Keratinocyte (primary cell): Measurements from ENCODE around the gene ZNRF1. TPM values are rescaled to one million over a fixed set of nuclear protein-coding genes. Genes with fewer than 3 reads are reported as not detected.

Source experiments
- DNase-seq: peaks from one replicate; pipeline ENCODE4 v3.0.0-alpha.2; 2011; ENCODE audit warnings: low read depth, missing footprints, low spot score
- FAIRE-seq: peaks from 2 replicates; lab custom pipeline; 2011; peaks lifted over from hg19 to GRCh38; lab: Jason Lieb, UNC
- H2AFZ ChIP-seq: 2 replicates; pipeline ENCODE4 v1.6.0; 2012; ENCODE audit warnings: low read length, control low read depth, inconsistent platforms; ENCODE audit not compliant: control insufficient read depth
- H3K27ac ChIP-seq: 2 replicates; pipeline ENCODE4 v1.5.1; 2011; ENCODE audit warnings: low read length; ENCODE audit not compliant: control insufficient read depth, insufficient read depth
- H3K27me3 ChIP-seq: 3 replicates; pipeline ENCODE4 v1.6.0; 2011; ENCODE audit warnings: low read length; ENCODE audit not compliant: control insufficient read depth, insufficient read depth; ENCODE audit errors: extremely low read depth
- H3K36me3 ChIP-seq, 2 experiments: 2 replicates in 1 of 2; 3 replicates in 1 of 2; pipeline ENCODE4 v1.5.1; 2011; ENCODE audit warnings: low read length in 2 of 2, mild to moderate bottlenecking in 1 of 2; ENCODE audit not compliant: control insufficient read depth in 2 of 2, insufficient read depth in 2 of 2; ENCODE audit errors: extremely low read depth in 1 of 2
- H3K4me1 ChIP-seq: 3 replicates; pipeline ENCODE4 v1.5.1; 2011; ENCODE audit warnings: low read length; ENCODE audit not compliant: control insufficient read depth, insufficient read depth; ENCODE audit errors: extremely low read depth
- H3K4me2 ChIP-seq: 3 replicates; pipeline ENCODE4 v1.6.0; 2011; ENCODE audit warnings: low read depth, low read length; ENCODE audit not compliant: control insufficient read depth, insufficient read depth; ENCODE audit errors: extremely low read depth
- H3K4me3 ChIP-seq, 3 experiments: fragments of 200-600 bp in 1 of 3; sonication (generic) in 1 of 3; 2 replicates in 2 of 3; 3 replicates in 1 of 3; pipeline ENCODE4 v1.5.1; 2011 to 2016; ENCODE audit warnings: low read length in 3 of 3, mild to moderate bottlenecking in 3 of 3, control low read depth in 2 of 3, inconsistent platforms in 1 of 3, low read depth in 1 of 3, mixed read lengths in 1 of 3, mixed run types in 1 of 3, moderate library complexity in 1 of 3; ENCODE audit not compliant: control insufficient read depth in 2 of 3, insufficient read depth in 2 of 3; ENCODE audit errors: extremely low read depth in 1 of 3
- H3K79me2 ChIP-seq: 2 replicates; pipeline ENCODE4 v1.6.0; 2012; ENCODE audit warnings: low read length; ENCODE audit not compliant: control insufficient read depth, insufficient read depth
- H3K9ac ChIP-seq: 3 replicates; pipeline ENCODE4 v1.6.0; 2011; ENCODE audit warnings: low read length; ENCODE audit not compliant: control insufficient read depth, insufficient read depth; ENCODE audit errors: extremely low read depth
- H3K9me1 ChIP-seq: 3 replicates; pipeline ENCODE4 v1.6.0; 2011; ENCODE audit warnings: low read length; ENCODE audit not compliant: control insufficient read depth, insufficient read depth; ENCODE audit errors: extremely low read depth
- H3K9me3 ChIP-seq: 2 replicates; pipeline ENCODE4 v1.5.1; 2012; ENCODE audit warnings: low read depth, low read length; ENCODE audit not compliant: control insufficient read depth
- H4K20me1 ChIP-seq: 3 replicates; pipeline ENCODE4 v1.6.0; 2011; ENCODE audit warnings: low read length; ENCODE audit not compliant: control insufficient read depth, insufficient read depth; ENCODE audit errors: extremely low read depth
- EZH2 ChIP-seq: IDR thresholded peaks from one replicate; pipeline ENCODE4 v1.6.1; 2012; ENCODE audit warnings: inconsistent platforms, mild to moderate bottlenecking, low read length, moderate library complexity
- dilution Hi-C: fragments of 300-500 bp; cut with MboI; formaldehyde crosslinking; loops from one replicate; pipeline ENCODE4 v1.7.0; 2020; ENCODE audit warnings: low sequenced_read_pairs; ENCODE audit not compliant: extremely low pct_ligation_motif_present
- polyA plus RNA-seq, 5 experiments: library from polyadenylated mRNA; depleted of rRNA in 3 of 5; stranded (reverse) in 3 of 5; stranded (forward) in 1 of 5; unstranded in 1 of 5; fragments of >200 nt; gene quantifications; 1 replicate in 1 of 5; 2 replicates in 3 of 5; 3 replicates in 1 of 5; pipeline versions ENCODE4 v1.2.1 to v1.2.3, GENCODE V29; 2011 to 2012; ENCODE audit warnings: missing spikeins in 2 of 5, low read depth in 1 of 5, low replicate concordance in 1 of 5
- TF ChIP-seq, protein P1 (sequence below), 3 experiments: IDR thresholded peaks in 1 of 3; conservative IDR thresholded peaks in 1 of 3; optimal IDR thresholded peaks in 1 of 3; 2 replicates in 2 of 3; 3 replicates in 1 of 3; pipeline versions ENCODE3 to v1.5.1; 2011; ENCODE audit warnings: low read length in 3 of 3, mild to moderate bottlenecking in 3 of 3, moderate library complexity in 2 of 3, control low read depth in 1 of 3, inconsistent platforms in 1 of 3; ENCODE audit not compliant: insufficient read depth in 2 of 3; ENCODE audit errors: extremely low read depth in 1 of 3

ZNRF1 gene
- polyA plus RNA-seq, 1 donor (not counting 4 experiments of a cell fraction or from before 2014, with no cell fraction given) = 19.1 TPM

DNA sequence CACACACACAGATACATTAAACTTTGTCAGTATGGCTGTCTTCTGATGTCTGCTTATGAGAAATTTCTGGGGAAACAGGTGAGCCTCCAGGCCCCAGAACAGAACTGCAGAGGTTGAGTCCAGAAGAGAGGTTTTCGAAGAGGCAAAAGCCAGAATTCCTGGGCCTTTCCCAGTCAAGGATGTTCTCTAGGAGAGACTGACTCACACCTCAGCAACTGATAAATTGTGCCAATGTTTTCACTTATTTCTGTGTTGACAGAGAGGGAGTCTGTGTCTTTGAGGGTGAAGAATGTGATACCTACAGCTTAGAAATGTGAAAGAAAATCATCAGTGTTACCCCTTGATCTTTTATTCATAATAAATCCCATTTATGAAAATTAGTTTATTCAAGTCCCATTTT lies 87.5 kb downstream of the ZNRF1 start:
- Histone ChIP-seq H3K4me3 (no peak overlapping the region), H3K4me2 (no peak overlapping the region), H3K79me2 (peaks cover 26% of the 10 kb centered on the region), H3K27ac (no peak overlapping the region), H3K27me3 (no peaks in the 10 kb centered on the region), H3K9me3 (no peaks in the 10 kb centered on the region), H3K9me1 (no peaks in the 10 kb centered on the region), H3K36me3 (no peaks in the 10 kb centered on the region), H4K20me1 (no peaks in the 10 kb centered on the region), H3K9ac (no peak overlapping the region), H3K4me1 (peaks cover 15% of the 10 kb centered on the region), H2AFZ (no peak overlapping the region)
- TF ChIP-seq, protein P1, sequence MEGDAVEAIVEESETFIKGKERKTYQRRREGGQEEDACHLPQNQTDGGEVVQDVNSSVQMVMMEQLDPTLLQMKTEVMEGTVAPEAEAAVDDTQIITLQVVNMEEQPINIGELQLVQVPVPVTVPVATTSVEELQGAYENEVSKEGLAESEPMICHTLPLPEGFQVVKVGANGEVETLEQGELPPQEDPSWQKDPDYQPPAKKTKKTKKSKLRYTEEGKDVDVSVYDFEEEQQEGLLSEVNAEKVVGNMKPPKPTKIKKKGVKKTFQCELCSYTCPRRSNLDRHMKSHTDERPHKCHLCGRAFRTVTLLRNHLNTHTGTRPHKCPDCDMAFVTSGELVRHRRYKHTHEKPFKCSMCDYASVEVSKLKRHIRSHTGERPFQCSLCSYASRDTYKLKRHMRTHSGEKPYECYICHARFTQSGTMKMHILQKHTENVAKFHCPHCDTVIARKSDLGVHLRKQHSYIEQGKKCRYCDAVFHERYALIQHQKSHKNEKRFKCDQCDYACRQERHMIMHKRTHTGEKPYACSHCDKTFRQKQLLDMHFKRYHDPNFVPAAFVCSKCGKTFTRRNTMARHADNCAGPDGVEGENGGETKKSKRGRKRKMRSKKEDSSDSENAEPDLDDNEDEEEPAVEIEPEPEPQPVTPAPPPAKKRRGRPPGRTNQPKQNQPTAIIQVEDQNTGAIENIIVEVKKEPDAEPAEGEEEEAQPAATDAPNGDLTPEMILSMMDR (optimal IDR thresholded peaks at IDR 0.05 in 1 of 3, IDR thresholded peaks at IDR 0.05 in 1 of 3, conservative IDR thresholded peaks at IDR 0.05 in 1 of 3; ENCODE audit: extremely low read depth in 1 of 3, insufficient read depth in 2 of 3, low read length in 3 of 3) = no peak
- TF ChIP-seq EZH2 = no peak
- FAIRE-seq (no peak), DNase-seq (no peak)
- dilution Hi-C loops = no loop called here

DNA sequence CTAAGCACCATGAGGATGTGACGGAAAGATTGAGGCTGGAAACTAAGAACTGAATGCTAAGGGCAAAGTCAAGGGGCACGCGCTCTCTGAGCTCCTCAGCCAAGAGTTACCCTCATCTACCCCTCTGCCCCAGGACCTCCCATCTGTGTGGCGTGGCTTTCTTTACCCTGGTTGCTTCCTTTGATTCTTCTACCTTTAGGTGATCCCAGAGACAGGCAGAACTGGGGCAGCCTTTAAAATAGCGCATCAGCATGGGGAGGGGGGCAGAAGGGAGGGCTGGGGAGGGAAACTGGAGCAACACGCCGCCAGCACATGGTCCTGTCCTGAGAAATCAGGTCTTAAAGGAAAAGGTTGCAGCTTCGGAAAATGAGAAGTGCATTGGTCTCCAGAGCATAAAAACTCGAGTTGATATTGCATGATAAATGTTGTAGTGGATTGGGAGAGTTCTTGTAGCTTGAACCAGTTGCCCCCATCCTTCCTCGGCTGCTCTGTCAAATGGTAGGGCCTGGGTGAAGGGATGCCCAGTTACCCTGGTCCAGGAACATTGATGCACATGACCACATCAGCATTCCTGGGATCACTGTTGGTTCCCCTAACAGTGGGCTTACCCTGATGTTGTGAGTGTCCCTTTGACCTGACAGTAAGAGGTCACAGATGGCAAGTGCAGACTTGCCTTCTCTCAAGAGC lies 88.0 kb downstream of the ZNRF1 start:
- Histone ChIP-seq H3K4me2 (no peak overlapping the region), H3K4me1 (peaks cover 15% of the 10 kb centered on the region), H3K9ac (no peak overlapping the region), H2AFZ (no peak overlapping the region), H3K36me3 (no peaks in the 10 kb centered on the region), H3K27ac (no peak overlapping the region), H3K9me1 (no peaks in the 10 kb centered on the region), H3K79me2 (peaks cover 24% of the 10 kb centered on the region), H4K20me1 (no peaks in the 10 kb centered on the region), H3K27me3 (no peaks in the 10 kb centered on the region), H3K4me3 (no peak overlapping the region), H3K9me3 (no peaks in the 10 kb centered on the region)
- no peak for FAIRE-seq
- TF ChIP-seq, protein P1 (optimal IDR thresholded peaks at IDR 0.05 in 1 of 3, IDR thresholded peaks at IDR 0.05 in 1 of 3, conservative IDR thresholded peaks at IDR 0.05 in 1 of 3; ENCODE audit: extremely low read depth in 1 of 3, insufficient read depth in 2 of 3, low read length in 3 of 3) = no peak
- TF ChIP-seq EZH2 = no peak
- no peak for DNase-seq
- dilution Hi-C loops = no loop called here
